GM12878 (cell line): ENCODE measurements around the gene RNU2-63P. TPM values are rescaled to one million over a fixed set of nuclear protein-coding genes. Genes with fewer than 3 reads are reported as not detected.

ENCODE experiments used
- ATAC-seq: fragments of 200-7000 bp; cut with Tn5 transposase; 3 replicates; pipeline ENCODE4 v1.9.1; 2020; ENCODE audit warnings: mild to moderate bottlenecking, moderate library complexity
- BruUV-seq: library from RNA; stranded (reverse); fragments of 400-500 nt; replicated peaks from 2 replicates; lab custom pipeline; 2021; lab: Mats Ljungman, UMichigan
- CTCF ChIA-PET: fragments of 300-600 bp; sonication (Branson Sonifier 250); formaldehyde crosslinking; extraction: SDS; loops from one replicate; lab custom pipeline; 2021; ENCODE audit warnings: inconsistent platforms; lab: Yijun Ruan, JAX
- POLR2A ChIA-PET: fragments of 350-600 bp; formaldehyde crosslinking; extraction: SDS; loops from one replicate; lab custom pipeline; 2021; ENCODE audit warnings: inconsistent platforms; lab: Charles Lee
- RAD21 ChIA-PET: fragments of 300-600 bp; sonication (Branson Sonifier 250); formaldehyde crosslinking; loops from one replicate; lab custom pipeline; 2023; ENCODE audit warnings: antibody characterized with exemption; ENCODE audit not compliant: unreplicated experiment; lab: Charles Lee
- SMC1A ChIA-PET: fragments of 300-600 bp; sonication (Branson Sonifier 250); formaldehyde crosslinking; loops from one replicate; lab custom pipeline; 2023; ENCODE audit not compliant: unreplicated experiment, uncharacterized antibody; lab: Charles Lee
- DNase-seq: peaks from one replicate; pipeline ENCODE4 v3.0.0-alpha.2; 2011; ENCODE audit warnings: low read depth, low spot score
- FAIRE-seq: peaks from 3 replicates; lab custom pipeline; 2011; peaks lifted over from hg19 to GRCh38; lab: Jason Lieb, UNC
- H2AFZ ChIP-seq: 2 replicates; pipeline ENCODE4 v1.6.0; 2011; ENCODE audit warnings: low read depth, low read length, control low read depth; ENCODE audit not compliant: control insufficient read depth
- H3K27ac ChIP-seq: 2 replicates; pipeline ENCODE4 v1.5.1; 2011; ENCODE audit warnings: control low read depth; ENCODE audit not compliant: control insufficient read depth, insufficient read depth
- H3K27me3 ChIP-seq, 2 experiments: replicated peaks in 1 of 2; 2 replicates each; pipeline versions ENCODE4 v1.6.0 to v1.6.1; 2011; ENCODE audit warnings: low read length in 1 of 2; ENCODE audit not compliant: control insufficient read depth in 2 of 2, insufficient read depth in 2 of 2
- H3K36me3 ChIP-seq, 2 experiments: 2 replicates each; pipeline ENCODE4 v1.5.1; 2011; ENCODE audit warnings: low read length in 1 of 2; ENCODE audit not compliant: control insufficient read depth in 2 of 2, insufficient read depth in 2 of 2
- H3K4me1 ChIP-seq: 2 replicates; pipeline ENCODE4 v1.6.1; 2011; ENCODE audit warnings: mild to moderate bottlenecking, low read length, moderate library complexity, mixed read lengths; ENCODE audit not compliant: control insufficient read depth, insufficient read depth
- H3K4me2 ChIP-seq: 2 replicates; pipeline ENCODE4 v1.6.0; 2011; ENCODE audit warnings: control low read depth; ENCODE audit not compliant: control insufficient read depth, insufficient read depth
- H3K4me3 ChIP-seq: fragments of 200-600 bp; sonication (generic); 2 replicates; pipeline ENCODE4 v1.5.1; 2016
- H3K79me2 ChIP-seq: 2 replicates; pipeline ENCODE4 v1.6.0; 2011; ENCODE audit warnings: low read length; ENCODE audit not compliant: control insufficient read depth, insufficient read depth
- H3K9ac ChIP-seq: 2 replicates; pipeline ENCODE4 v1.8.0; 2011; ENCODE audit warnings: low read length, control low read depth, mixed read lengths; ENCODE audit not compliant: control insufficient read depth, insufficient read depth
- H3K9me3 ChIP-seq: replicated peaks from 3 replicates; pipeline ENCODE4 v1.5.1; 2011; ENCODE audit warnings: mild to moderate bottlenecking, low read length; ENCODE audit not compliant: control insufficient read depth, insufficient read depth
- H4K20me1 ChIP-seq: 2 replicates; pipeline ENCODE4 v1.6.0; 2011; ENCODE audit not compliant: control insufficient read depth, insufficient read depth
- ATF7 ChIP-seq: fragments of 450-650 bp; IDR thresholded peaks from 2 replicates; pipeline ENCODE4 v1.6.1; 2016; ENCODE audit warnings: low read depth, mild to moderate bottlenecking
- CBX5 ChIP-seq: sonication (generic); IDR thresholded peaks from 2 replicates; pipeline ENCODE4 v1.6.1; 2016; ENCODE audit warnings: low read depth, moderate library complexity, mild to moderate bottlenecking, inconsistent platforms
- CTCF ChIP-seq, 3 experiments: IDR thresholded peaks in 2 of 3; conservative IDR thresholded peaks in 1 of 3; 2 replicates each; pipeline ENCODE4 v1.5.1; 2011; ENCODE audit warnings: low read depth in 3 of 3, low read length in 3 of 3, mild to moderate bottlenecking in 3 of 3, control low read depth in 2 of 3, moderate library complexity in 2 of 3, inconsistent platforms in 1 of 3, mixed read lengths in 1 of 3; ENCODE audit not compliant: control insufficient read depth in 2 of 3, insufficient read depth in 1 of 3; ENCODE audit errors: extremely low read depth in 1 of 3
- EZH2 ChIP-seq: IDR thresholded peaks from 2 replicates; pipeline ENCODE4 v1.6.1; 2012; ENCODE audit warnings: low read depth, mild to moderate bottlenecking, control low read depth, inconsistent platforms, low read length, borderline replicate concordance; ENCODE audit not compliant: control insufficient read depth
- JUNB ChIP-seq: IDR thresholded peaks from 2 replicates; pipeline ENCODE4 v1.6.1; 2016; ENCODE audit warnings: antibody characterized with exemption, mild to moderate bottlenecking
- KDM1A ChIP-seq: fragments of 200-600 bp; sonication (generic); IDR thresholded peaks from 2 replicates; pipeline ENCODE4 v1.6.1; 2016; ENCODE audit warnings: borderline replicate concordance
- MTA3 ChIP-seq: IDR thresholded peaks from 2 replicates; pipeline ENCODE4 v1.6.1; 2012; ENCODE audit warnings: low read length, inconsistent platforms, borderline replicate concordance
- MYC ChIP-seq: IDR thresholded peaks from 2 replicates; pipeline ENCODE4 v1.6.1; 2011; ENCODE audit warnings: mild to moderate bottlenecking, low read length, moderate library complexity, inconsistent platforms; ENCODE audit not compliant: insufficient read depth, insufficient replicate concordance, insufficient read length, severe bottlenecking
- NFYB ChIP-seq: IDR thresholded peaks from 2 replicates; pipeline ENCODE4 v1.6.1; 2011; ENCODE audit warnings: low read depth, mild to moderate bottlenecking, low read length, improper control_type of control experiment, moderate library complexity; ENCODE audit not compliant: insufficient read depth
- NR2C1 ChIP-seq: fragments of 450-650 bp; IDR thresholded peaks from 2 replicates; pipeline ENCODE4 v1.6.1; 2017; ENCODE audit warnings: antibody characterized with exemption, mild to moderate bottlenecking, moderate library complexity
- NRF1 ChIP-seq: conservative IDR thresholded peaks from 2 replicates; pipeline ENCODE4 v1.6.1; 2011; ENCODE audit warnings: mild to moderate bottlenecking, low read depth, low read length, improper control_type of control experiment
- POLR2AphosphoS2 ChIP-seq: IDR thresholded peaks from 2 replicates; pipeline ENCODE4 v1.6.1; 2011; ENCODE audit warnings: low read depth, mild to moderate bottlenecking, low read length, improper control_type of control experiment, moderate library complexity
- PRDM15 ChIP-seq: fragments of 450-650 bp; formaldehyde crosslinking; IDR thresholded peaks from 2 replicates; pipeline ENCODE4 v1.4.0; 2020; ENCODE audit warnings: mild to moderate bottlenecking, moderate library complexity
- STAT1 ChIP-seq: fragments of 450-650 bp; conservative IDR thresholded peaks from 2 replicates; pipeline ENCODE4 v1.6.1; 2014; ENCODE audit warnings: antibody characterized with exemption, mild to moderate bottlenecking
- STAT3 ChIP-seq: IDR thresholded peaks from 2 replicates; pipeline ENCODE4 v1.6.1; 2011; ENCODE audit warnings: low read depth, low read length, improper control_type of control experiment
- YBX1 ChIP-seq: fragments of 450-650 bp; IDR thresholded peaks from 2 replicates; pipeline ENCODE4 v1.6.1; 2016; ENCODE audit warnings: antibody characterized with exemption
- WGBS: methylation state at CpG from one replicate; pipeline ENCODE4 v1.1.6; 2016; ENCODE audit warnings: low lambda C conversion rate; ENCODE audit not compliant: insufficient replicate concordance, insufficient coverage; ENCODE audit errors: missing lambda C conversion rate; 5-methylcytosine and 5-hydroxymethylcytosine counted together
- in situ Hi-C: fragments of 300-500 bp; cut with MboI; formaldehyde crosslinking; loops from 9 replicates; pipeline ENCODE4 v1.14.3; 2018; ENCODE audit warnings: mixed read lengths
- intact Hi-C: fragments of 100-400 bp; cut with micrococcal nuclease; formaldehyde crosslinking; loops from one replicate; pipeline ENCODE4 v1.14.2; 2022; ENCODE audit not compliant: unreplicated experiment
- polyA plus RNA-seq, 11 experiments: library from polyadenylated mRNA; depleted of rRNA in 4 of 11; unstranded in 6 of 11; stranded (reverse) in 5 of 11; fragments of >200 nt; fragmentation: Nextera tagmentation in 4 of 11; fragmentation: Illumina TruSeq in 1 of 11; extraction: Ambion mirVana in 4 of 11; extraction: Trizol in 1 of 11; gene quantifications; 1 replicate in 1 of 11; 2 replicates in 10 of 11; pipeline versions ENCODE4 v1.2.1 to v1.2.3, GENCODE V29; 2011 to 2016; ENCODE audit warnings: inconsistent platforms in 2 of 11, missing spikeins in 2 of 11, low read depth in 1 of 11
- total RNA-seq, 4 experiments: library from RNA; depleted of rRNA in 3 of 4; stranded (reverse); fragments of >200 nt in 3 of 4; fragmentation: Illumina TruSeq in 1 of 4; extraction: Trizol in 1 of 4; gene quantifications; 2 replicates each; pipeline versions ENCODE4 v1.2.1 to v1.2.3, GENCODE V29; 2013 to 2021
- TF ChIP-seq, protein P1 (sequence below): IDR thresholded peaks from 2 replicates; pipeline ENCODE4 v1.6.1; 2011; ENCODE audit warnings: low read depth, mild to moderate bottlenecking, low read length, moderate library complexity, borderline replicate concordance; ENCODE audit errors: extremely low read depth

RNU2-63P gene
- total and polyA plus RNA-seq, 10 of the 15 experiments (the other 5 are each of a cell fraction or from before 2014, with no cell fraction given) = 10.7 to 117 (median 12.3) TPM; not detected in 5

DNA sequence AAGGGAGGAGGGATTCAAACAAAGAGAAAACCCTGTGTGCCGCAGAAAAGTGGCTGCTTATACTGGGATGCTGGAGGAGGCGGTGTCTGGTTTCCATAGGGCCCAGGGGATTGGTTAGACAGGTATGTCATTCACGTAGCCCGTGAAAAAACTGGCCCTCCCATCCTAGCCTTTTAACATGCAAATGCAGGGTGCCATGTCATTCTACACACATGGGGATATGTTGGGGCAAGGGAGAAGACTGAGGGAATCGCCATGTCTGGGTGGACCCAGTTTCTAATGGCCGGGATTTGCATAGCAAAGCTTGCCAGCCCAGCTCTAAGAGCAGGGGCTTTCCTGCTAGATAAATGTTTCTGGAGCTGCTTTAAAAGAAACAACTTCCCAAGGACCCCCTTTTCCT, 8.2 kb upstream of the RNU2-63P start:
- H3K36me3 ChIP-seq = no peaks in the 10 kb centered on the region; a peak in 1 of 4 replicates
- FAIRE-seq (no peak), DNase-seq (no peak), ATAC-seq (no peak)
- ChIA-PET POLR2A (no interaction called here), SMC1A (interaction anchor here (0.9 kb wide), 1 partner anchor 22 kb away, joined by 3 read pairs; no protein-coding TSS in a partner anchor), RAD21 (no interaction called here), CTCF (no interaction called here)
- no peaks in the 10 kb centered on the region; the same call in 2 of the 3 replicates for H3K9me3 ChIP-seq
- in situ Hi-C loops = loop anchor here (25.0 kb wide), 1 partner anchor 537 kb away; no protein-coding TSS in a partner anchor
- H3K27ac ChIP-seq = no peak overlapping the region
- no peaks in the 10 kb centered on the region for H3K79me2 ChIP-seq
- no peak overlapping the region for H2AFZ ChIP-seq
- H3K9ac ChIP-seq = no peak overlapping the region
- H3K4me1 ChIP-seq = no peaks in the 10 kb centered on the region
- BruUV-seq = no TSS peak
- H3K27me3 ChIP-seq = no peaks in the 10 kb centered on the region
- H3K4me3 ChIP-seq = no peak overlapping the region
- no peak overlapping the region for H3K4me2 ChIP-seq
- WGBS = 85% methylated on average over 6 of the region's 6 CpGs
- intact Hi-C loops = no loop called here
- H4K20me1 ChIP-seq = no peaks in the 10 kb centered on the region
- TF ChIP-seq MTA3 (no peak), KDM1A (no peak), POLR2AphosphoS2 (no peak), MYC (no peak), PRDM15 (CRISPR knock-in tag) (no peak), CTCF (IDR thresholded peaks at IDR 0.05 in 2 of 3, conservative IDR thresholded peaks at IDR 0.05 in 1 of 3; ENCODE audit: control insufficient read depth in 2 of 3, extremely low read depth in 1 of 3, insufficient read depth in 1 of 3, low read depth in 3 of 3, low read length in 3 of 3) (no peak), JUNB (no peak), NRF1 (no peak), STAT3 (no peak), CBX5 (no peak), ATF7 (no peak), EZH2 (no peak), YBX1 (no peak), NFYB (no peak), NR2C1 (no peak), STAT1 (no peak)
- TF ChIP-seq, protein P1, sequence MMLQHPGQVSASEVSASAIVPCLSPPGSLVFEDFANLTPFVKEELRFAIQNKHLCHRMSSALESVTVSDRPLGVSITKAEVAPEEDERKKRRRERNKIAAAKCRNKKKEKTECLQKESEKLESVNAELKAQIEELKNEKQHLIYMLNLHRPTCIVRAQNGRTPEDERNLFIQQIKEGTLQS = no peak
